ENCODE data around the gene PCLAF.
"Not testable (repeated sequence)": the region's sequence is repeated elsewhere in the genome, so short reads cannot be mapped to it uniquely, and the experiment has no call there.

The PCLAF gene

GRCh38 chr15:64361259-64361658 lies 20.0 kb downstream of the PCLAF start:
- DNase-seq = no peak

- DNase-seq = no peak
Observed at GRCh38 chr15:64356710-64357040, 24.6 kb downstream of the PCLAF start.

- peak; percentile 93 for DNase-seq
Observed at GRCh38 chr15:64355944-64356709, 25.1 kb downstream of the PCLAF start, which contains the start of gene CSNK1G1. TSS of gene CSNK1G1 (minus strand) at chr15:64356173. CDS start at chr15:64300499, 55,674 bp downstream.

GRCh38 chr15:64355348-64355943 lies 25.8 kb downstream of the PCLAF start:
- no peak for DNase-seq

GRCh38 chr15:64354688-64355344 lies 26.4 kb downstream of the PCLAF start:
- no peak for DNase-seq

GRCh38 chr15:64351265-64351664 lies 30.0 kb downstream of the PCLAF start:
- no peak for DNase-seq

GRCh38 chr15:64349375-64349774 lies 31.9 kb downstream of the PCLAF start:
- no peak for DNase-seq

GRCh38 chr15:64348455-64348854 lies 32.8 kb downstream of the PCLAF start:
- no peak for DNase-seq

- DNase-seq = not testable (repeated sequence)
Observed at GRCh38 chr15:64346242-64346641, 35.0 kb downstream of the PCLAF start.

GRCh38 chr15:64344651-64345294 lies 36.5 kb downstream of the PCLAF start:
- DNase-seq = no peak

- DNase-seq = no peak
Observed at GRCh38 chr15:64343841-64344240, 37.4 kb downstream of the PCLAF start.

- DNase-seq = no peak
Observed at GRCh38 chr15:64343222-64343621, 38.0 kb downstream of the PCLAF start.

GRCh38 chr15:64341961-64342360 lies 39.3 kb downstream of the PCLAF start:
- no peak for DNase-seq

GRCh38 chr15:64340355-64340754 lies 40.9 kb downstream of the PCLAF start:
- DNase-seq = no peak

- no peak for DNase-seq
Observed at GRCh38 chr15:64337761-64338160, 43.5 kb downstream of the PCLAF start.

GRCh38 chr15:64333986-64334929 lies 47.0 kb downstream of the PCLAF start:
- no peak for DNase-seq

- no peak for DNase-seq
Observed at GRCh38 chr15:64333516-64333915, 47.7 kb downstream of the PCLAF start.

- DNase-seq = not testable (repeated sequence)
Observed at GRCh38 chr15:64331668-64332067, 49.6 kb downstream of the PCLAF start.

GRCh38 chr15:64326975-64327374 lies 54.3 kb downstream of the PCLAF start:
- not testable (repeated sequence) for DNase-seq

- not testable (repeated sequence) for DNase-seq
Observed at GRCh38 chr15:64326458-64326857, 54.8 kb downstream of the PCLAF start.

- DNase-seq = no peak
Observed at GRCh38 chr15:64324165-64324877, 56.9 kb downstream of the PCLAF start.

- DNase-seq = no peak
Observed at GRCh38 chr15:64315216-64315615, 66.0 kb downstream of the PCLAF start.
